Upper lobe of left lung (tissue), 4 donors: ENCODE data around the gene EPHB2.

Experiments used
- CTCF ChIP-seq, 6 experiments: fragments of 450-650 bp in 4 of 6; fragments of 200-600 bp in 2 of 6; sonication (generic) in 2 of 6; IDR thresholded peaks; one replicate each; pipeline ENCODE4 v1.5.1; 2016 to 2019; ENCODE audit warnings: antibody characterized with exemption in 6 of 6
- POLR2A ChIP-seq, 4 donors: fragments of 450-650 bp; IDR thresholded peaks; one replicate each; pipeline ENCODE4 v1.5.1; 2016 to 2017; ENCODE audit warnings: antibody characterized with exemption in 4 of 4, mild to moderate bottlenecking in 2 of 4
- POLR2AphosphoS5 ChIP-seq, 2 donors: sonication (generic); formaldehyde crosslinking; IDR thresholded peaks; one replicate each; pipeline ENCODE4 v1.5.1; 2017; ENCODE audit warnings: antibody characterized with exemption in 2 of 2

DNA sequence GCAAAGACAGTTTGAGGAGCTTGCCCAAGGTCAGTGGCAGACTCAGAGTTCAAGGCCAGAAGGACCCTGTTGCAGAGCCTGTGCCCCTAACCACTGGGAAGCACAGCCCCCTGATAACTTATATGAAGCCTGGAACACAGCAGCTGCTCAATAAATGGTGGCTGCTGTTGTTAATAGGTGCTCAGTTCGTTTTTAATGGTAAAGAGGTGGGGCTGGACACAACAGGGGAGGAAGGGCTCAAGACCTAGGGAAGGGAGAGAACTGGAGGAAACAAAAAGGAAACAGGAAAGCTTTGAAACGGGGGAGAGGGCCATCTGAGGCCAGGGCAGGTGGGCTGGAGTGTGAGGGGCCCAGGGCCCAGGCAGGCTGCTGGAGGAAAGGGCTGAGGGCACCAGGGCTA is 136.6 kb downstream of the EPHB2 start:
- TF ChIP-seq POLR2AphosphoS5 (IDR thresholded peaks at IDR 0.05) = no peak
- TF ChIP-seq CTCF (IDR thresholded peaks at IDR 0.05) = no peak
- TF ChIP-seq POLR2A (IDR thresholded peaks at IDR 0.05) = no peak
